Keratinocyte (primary cell): ENCODE measurements around the gene GRAMD4. TPM values are rescaled to one million over a fixed set of nuclear protein-coding genes. Genes with fewer than 3 reads are reported as not detected.

Source experiments
- DNase-seq: peaks from one replicate; pipeline ENCODE4 v3.0.0-alpha.2; 2011; ENCODE audit warnings: low read depth, missing footprints, low spot score
- FAIRE-seq: peaks from 2 replicates; lab custom pipeline; 2011; peaks lifted over from hg19 to GRCh38; lab: Jason Lieb, UNC
- H2AFZ ChIP-seq: 2 replicates; pipeline ENCODE4 v1.6.0; 2012; ENCODE audit warnings: low read length, control low read depth, inconsistent platforms; ENCODE audit not compliant: control insufficient read depth
- H3K27ac ChIP-seq: 2 replicates; pipeline ENCODE4 v1.5.1; 2011; ENCODE audit warnings: low read length; ENCODE audit not compliant: control insufficient read depth, insufficient read depth
- H3K27me3 ChIP-seq: 3 replicates; pipeline ENCODE4 v1.6.0; 2011; ENCODE audit warnings: low read length; ENCODE audit not compliant: control insufficient read depth, insufficient read depth; ENCODE audit errors: extremely low read depth
- H3K36me3 ChIP-seq, 2 experiments: 2 replicates in 1 of 2; 3 replicates in 1 of 2; pipeline ENCODE4 v1.5.1; 2011; ENCODE audit warnings: low read length in 2 of 2, mild to moderate bottlenecking in 1 of 2; ENCODE audit not compliant: control insufficient read depth in 2 of 2, insufficient read depth in 2 of 2; ENCODE audit errors: extremely low read depth in 1 of 2
- H3K4me1 ChIP-seq: 3 replicates; pipeline ENCODE4 v1.5.1; 2011; ENCODE audit warnings: low read length; ENCODE audit not compliant: control insufficient read depth, insufficient read depth; ENCODE audit errors: extremely low read depth
- H3K4me2 ChIP-seq: 3 replicates; pipeline ENCODE4 v1.6.0; 2011; ENCODE audit warnings: low read depth, low read length; ENCODE audit not compliant: control insufficient read depth, insufficient read depth; ENCODE audit errors: extremely low read depth
- H3K4me3 ChIP-seq, 3 experiments: fragments of 200-600 bp in 1 of 3; sonication (generic) in 1 of 3; 2 replicates in 2 of 3; 3 replicates in 1 of 3; pipeline ENCODE4 v1.5.1; 2011 to 2016; ENCODE audit warnings: low read length in 3 of 3, mild to moderate bottlenecking in 3 of 3, control low read depth in 2 of 3, inconsistent platforms in 1 of 3, low read depth in 1 of 3, mixed read lengths in 1 of 3, mixed run types in 1 of 3, moderate library complexity in 1 of 3; ENCODE audit not compliant: control insufficient read depth in 2 of 3, insufficient read depth in 2 of 3; ENCODE audit errors: extremely low read depth in 1 of 3
- H3K79me2 ChIP-seq: 2 replicates; pipeline ENCODE4 v1.6.0; 2012; ENCODE audit warnings: low read length; ENCODE audit not compliant: control insufficient read depth, insufficient read depth
- H3K9ac ChIP-seq: 3 replicates; pipeline ENCODE4 v1.6.0; 2011; ENCODE audit warnings: low read length; ENCODE audit not compliant: control insufficient read depth, insufficient read depth; ENCODE audit errors: extremely low read depth
- H3K9me1 ChIP-seq: 3 replicates; pipeline ENCODE4 v1.6.0; 2011; ENCODE audit warnings: low read length; ENCODE audit not compliant: control insufficient read depth, insufficient read depth; ENCODE audit errors: extremely low read depth
- H3K9me3 ChIP-seq: 2 replicates; pipeline ENCODE4 v1.5.1; 2012; ENCODE audit warnings: low read depth, low read length; ENCODE audit not compliant: control insufficient read depth
- H4K20me1 ChIP-seq: 3 replicates; pipeline ENCODE4 v1.6.0; 2011; ENCODE audit warnings: low read length; ENCODE audit not compliant: control insufficient read depth, insufficient read depth; ENCODE audit errors: extremely low read depth
- CTCF ChIP-seq, 3 experiments: IDR thresholded peaks in 1 of 3; conservative IDR thresholded peaks in 1 of 3; optimal IDR thresholded peaks in 1 of 3; 2 replicates in 2 of 3; 3 replicates in 1 of 3; pipeline versions ENCODE3 to v1.5.1; 2011; ENCODE audit warnings: low read length in 3 of 3, mild to moderate bottlenecking in 3 of 3, moderate library complexity in 2 of 3, control low read depth in 1 of 3, inconsistent platforms in 1 of 3; ENCODE audit not compliant: insufficient read depth in 2 of 3; ENCODE audit errors: extremely low read depth in 1 of 3
- EZH2 ChIP-seq: IDR thresholded peaks from one replicate; pipeline ENCODE4 v1.6.1; 2012; ENCODE audit warnings: inconsistent platforms, mild to moderate bottlenecking, low read length, moderate library complexity
- dilution Hi-C: fragments of 300-500 bp; cut with MboI; formaldehyde crosslinking; loops from one replicate; pipeline ENCODE4 v1.7.0; 2020; ENCODE audit warnings: low sequenced_read_pairs; ENCODE audit not compliant: extremely low pct_ligation_motif_present
- polyA plus RNA-seq, 5 experiments: library from polyadenylated mRNA; depleted of rRNA in 3 of 5; stranded (reverse) in 3 of 5; stranded (forward) in 1 of 5; unstranded in 1 of 5; fragments of >200 nt; gene quantifications; 1 replicate in 1 of 5; 2 replicates in 3 of 5; 3 replicates in 1 of 5; pipeline versions ENCODE4 v1.2.1 to v1.2.3, GENCODE V29; 2011 to 2012; ENCODE audit warnings: missing spikeins in 2 of 5, low read depth in 1 of 5, low replicate concordance in 1 of 5

Gene GRAMD4
- polyA plus RNA-seq, 1 donor (not counting 4 experiments of a cell fraction or from before 2014, with no cell fraction given) = 17.3 TPM

GRCh38 chr22:46682011-46682731 is 62.0 kb downstream of the GRAMD4 start:
- Histone ChIP-seq H3K9ac (no peak overlapping the region), H3K4me3 (no peak overlapping the region), H3K27ac (no peak overlapping the region), H3K27me3 (no peaks in the 10 kb centered on the region), H3K9me3 (no peaks in the 10 kb centered on the region), H3K79me2 (no peaks in the 10 kb centered on the region), H3K9me1 (no peaks in the 10 kb centered on the region), H3K4me2 (no peak overlapping the region), H3K4me1 (no peaks in the 10 kb centered on the region), H4K20me1 (no peaks in the 10 kb centered on the region), H2AFZ (no peak overlapping the region), H3K36me3 (peaks cover 0 to 3% of the 10 kb centered on the region in 2 experiments)
- no peak for TF ChIP-seq CTCF (optimal IDR thresholded peaks at IDR 0.05 in 1 of 3, IDR thresholded peaks at IDR 0.05 in 1 of 3, conservative IDR thresholded peaks at IDR 0.05 in 1 of 3; ENCODE audit: extremely low read depth in 1 of 3, insufficient read depth in 2 of 3, low read length in 3 of 3)
- TF ChIP-seq EZH2 = no peak
- dilution Hi-C loops = no loop called here
- DNase-seq (no peak), FAIRE-seq (no peak)

- no peaks in the 10 kb centered on the region for H4K20me1 ChIP-seq
- FAIRE-seq = no peak
- no peak overlapping the region for H3K27ac ChIP-seq
These were observed 64.5 kb downstream of the GRAMD4 start for GRCh38 chr22:46684706-46685105.

More at GRCh38 chr22:46684706-46685105, 64.5 kb downstream of the GRAMD4 start:
- Histone ChIP-seq H3K9ac (no peak overlapping the region), H2AFZ (no peak overlapping the region), H3K4me2 (no peak overlapping the region), H3K4me1 (no peaks in the 10 kb centered on the region), H3K4me3 (no peak overlapping the region), H3K79me2 (no peaks in the 10 kb centered on the region), H3K9me1 (no peaks in the 10 kb centered on the region), H3K27me3 (no peaks in the 10 kb centered on the region), H3K9me3 (no peaks in the 10 kb centered on the region), H3K36me3 (peaks cover 0 to 7% of the 10 kb centered on the region in 2 experiments)
- TF ChIP-seq CTCF (optimal IDR thresholded peaks at IDR 0.05 in 1 of 3, IDR thresholded peaks at IDR 0.05 in 1 of 3, conservative IDR thresholded peaks at IDR 0.05 in 1 of 3; ENCODE audit: extremely low read depth in 1 of 3, insufficient read depth in 2 of 3, low read length in 3 of 3) (no peak), EZH2 (no peak)
- no peak for DNase-seq
- dilution Hi-C loops = no loop called here
